Uterus (tissue), 4 donors: ENCODE data around the gene DPP8. TPM values are rescaled to one million over a fixed set of nuclear protein-coding genes. Genes with fewer than 3 reads are reported as not detected.
A peak's percentile ranks its signal among the peaks of the same experiment; 100 is the strongest.
"Not testable (repeated sequence)": the region's sequence is repeated elsewhere in the genome, so short reads cannot be mapped to it uniquely, and the experiment has no call there.

Experiments used
- DNase-seq, 2 donors: peaks; one replicate each; pipeline ENCODE4 v3.0.0-alpha.2; 2019 to 2020
- H3K27ac ChIP-seq, 2 donors: fragments of 200-600 bp; sonication (generic); 1 replicate in 1 of 2; 2 replicates in 1 of 2; pipeline ENCODE4 v1.5.1; 2016 to 2018
- H3K27me3 ChIP-seq, 2 donors: fragments of 200-600 bp; sonication (generic); one replicate each; pipeline ENCODE4 v1.5.1; 2018 to 2019; ENCODE audit warnings: control low read depth in 1 of 2
- H3K36me3 ChIP-seq, 2 donors: fragments of 200-600 bp; sonication (generic); one replicate each; pipeline ENCODE4 v1.5.1; 2019; ENCODE audit warnings: control low read depth in 1 of 2
- H3K4me1 ChIP-seq, 2 donors: fragments of 200-600 bp; sonication (generic); one replicate each; pipeline ENCODE4 v1.5.1; 2018 to 2019; ENCODE audit warnings: control low read depth in 1 of 2
- H3K4me3 ChIP-seq, 2 donors: fragments of 200-600 bp; sonication (generic); 1 replicate in 1 of 2; 2 replicates in 1 of 2; pipeline ENCODE4 v1.5.1; 2018 to 2019; ENCODE audit warnings: mild to moderate bottlenecking in 1 of 2
- H3K9me3 ChIP-seq, 2 donors: fragments of 200-600 bp; sonication (generic); one replicate each; pipeline ENCODE4 v1.5.1; 2019; ENCODE audit warnings: control low read depth in 1 of 2
- CTCF ChIP-seq, 4 experiments: fragments of 200-600 bp in 2 of 4; fragments of 450-650 bp in 2 of 4; sonication (generic) in 2 of 4; IDR thresholded peaks; one replicate each; pipeline ENCODE4 v1.5.1; 2016 to 2019; ENCODE audit warnings: antibody characterized with exemption in 4 of 4, mild to moderate bottlenecking in 2 of 4, moderate library complexity in 1 of 4
- POLR2A ChIP-seq, 2 donors: fragments of 450-650 bp; IDR thresholded peaks; one replicate each; pipeline ENCODE4 v1.6.1; 2016; ENCODE audit warnings: antibody characterized with exemption in 2 of 2, mild to moderate bottlenecking in 1 of 2, moderate library complexity in 1 of 2
- intact Hi-C: fragments of 100-400 bp; cut with DNase I; formaldehyde crosslinking; loops from one replicate; pipeline ENCODE4 v1.15.1; 2023; ENCODE audit warnings: low total_unique reads
- total RNA-seq, 4 donors: library from RNA; depleted of rRNA in 3 of 4; stranded (reverse); fragments of >200 nt in 3 of 4; gene quantifications; one replicate each; pipeline versions ENCODE4 v1.1.0 to v1.2.4, GENCODE V29; 2014 to 2023
- donor health status: DM: yes; HTN: yes; CAD: no.

Gene DPP8
- total RNA-seq, 4 donors from 2014 or later = 19.4 to 76.1 (median 36.8) TPM

- intact Hi-C loops = no loop called here
- TF ChIP-seq POLR2A (IDR thresholded peaks at IDR 0.05) (no peak), CTCF (IDR thresholded peaks at IDR 0.05) (peak; percentile 39 to 62 (median 54))
- H3K4me1 ChIP-seq = peaks cover 0 to 4% of the 10 kb centered on the region in 2 donors
- H3K27ac ChIP-seq = no peak overlapping the region
- no peak overlapping the region for H3K4me3 ChIP-seq
- no peaks in the 10 kb centered on the region for H3K36me3 ChIP-seq
- no peaks in the 10 kb centered on the region for H3K27me3 ChIP-seq
- no peaks in the 10 kb centered on the region for H3K9me3 ChIP-seq
- peak; percentile 43 to 59 for DNase-seq
These were observed 116.5 kb downstream of the DPP8 start for GRCh38 chr15:65400760-65401610.

DNA sequence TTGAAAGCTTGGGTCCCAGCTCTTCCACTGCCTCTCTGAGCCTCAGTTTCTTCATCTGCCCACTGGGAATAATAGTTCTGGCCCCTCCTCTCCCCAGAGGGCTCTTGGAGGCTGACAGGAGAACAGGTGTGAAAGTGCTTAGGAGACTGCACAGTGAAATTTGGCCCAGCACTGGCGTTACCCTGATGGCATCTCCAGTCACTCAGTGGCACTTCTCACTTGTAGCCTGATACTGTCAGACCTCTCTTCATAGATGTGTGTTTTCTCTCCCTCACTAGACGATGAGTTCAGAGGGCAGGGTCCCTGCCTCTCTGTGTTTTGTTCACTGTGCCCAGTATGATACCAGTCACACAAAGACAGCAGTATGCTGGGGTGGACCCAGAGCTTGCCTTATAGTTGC is 117.5 kb downstream of the DPP8 start:
- no peak for DNase-seq
- no peaks in the 10 kb centered on the region for H3K9me3 ChIP-seq
- no peaks in the 10 kb centered on the region for H3K36me3 ChIP-seq
- no peak for TF ChIP-seq POLR2A (IDR thresholded peaks at IDR 0.05)
- H3K4me3 ChIP-seq = no peak overlapping the region
- H3K27ac ChIP-seq = no peak overlapping the region
- H3K4me1 ChIP-seq = peaks cover 0 to 4% of the 10 kb centered on the region in 2 donors
- intact Hi-C loops = no loop called here
- no peaks in the 10 kb centered on the region for H3K27me3 ChIP-seq

- intact Hi-C loops = no loop called here
- no peak overlapping the region for H3K4me3 ChIP-seq
- H3K9me3 ChIP-seq = no peaks in the 10 kb centered on the region
- no peak for DNase-seq
- no peaks in the 10 kb centered on the region for H3K36me3 ChIP-seq
- peaks cover 0 to 4% of the 10 kb centered on the region in 2 donors for H3K4me1 ChIP-seq
- TF ChIP-seq POLR2A (IDR thresholded peaks at IDR 0.05) (no peak), CTCF (IDR thresholded peaks at IDR 0.05) (no peak)
- H3K27ac ChIP-seq = no peak overlapping the region
- no peaks in the 10 kb centered on the region for H3K27me3 ChIP-seq
These were observed 118.3 kb downstream of the DPP8 start for GRCh38 chr15:65399001-65399706.

GRCh38 chr15:65398486-65398885 is 119.0 kb downstream of the DPP8 start:
- H3K9me3 ChIP-seq, H3K36me3 ChIP-seq, intact Hi-C loops, H3K27ac ChIP-seq, DNase-seq, H3K4me3 ChIP-seq, H3K4me1 ChIP-seq, H3K27me3 ChIP-seq: not testable (repeated sequence)

DNA sequence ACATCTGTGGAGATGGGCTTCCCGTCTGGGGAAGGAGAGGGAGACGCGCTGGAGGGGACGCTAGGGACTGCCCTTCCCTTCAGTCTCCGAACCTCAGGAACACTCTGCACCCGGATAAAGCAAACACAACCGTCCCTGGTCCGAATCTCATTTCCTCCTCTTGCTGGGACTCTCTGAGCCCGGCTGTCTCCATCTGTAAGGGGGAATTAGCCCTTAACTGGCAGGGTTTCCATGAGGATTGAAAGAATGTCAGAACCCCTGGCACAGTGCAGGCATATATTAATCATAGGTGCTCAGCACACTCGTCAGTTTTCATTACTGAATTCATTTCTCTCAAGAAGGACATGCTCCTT is 120.5 kb downstream of the DPP8 start:
- peaks cover 0 to 4% of the 10 kb centered on the region in 2 donors for H3K4me1 ChIP-seq
- H3K27me3 ChIP-seq = no peaks in the 10 kb centered on the region
- H3K9me3 ChIP-seq = no peaks in the 10 kb centered on the region
- no peak overlapping the region for H3K4me3 ChIP-seq
- TF ChIP-seq CTCF (IDR thresholded peaks at IDR 0.05) (no peak), POLR2A (IDR thresholded peaks at IDR 0.05) (no peak)
- H3K27ac ChIP-seq = no peak overlapping the region
- intact Hi-C loops = no loop called here
- DNase-seq = no peak
- H3K36me3 ChIP-seq = no peaks in the 10 kb centered on the region

DNA sequence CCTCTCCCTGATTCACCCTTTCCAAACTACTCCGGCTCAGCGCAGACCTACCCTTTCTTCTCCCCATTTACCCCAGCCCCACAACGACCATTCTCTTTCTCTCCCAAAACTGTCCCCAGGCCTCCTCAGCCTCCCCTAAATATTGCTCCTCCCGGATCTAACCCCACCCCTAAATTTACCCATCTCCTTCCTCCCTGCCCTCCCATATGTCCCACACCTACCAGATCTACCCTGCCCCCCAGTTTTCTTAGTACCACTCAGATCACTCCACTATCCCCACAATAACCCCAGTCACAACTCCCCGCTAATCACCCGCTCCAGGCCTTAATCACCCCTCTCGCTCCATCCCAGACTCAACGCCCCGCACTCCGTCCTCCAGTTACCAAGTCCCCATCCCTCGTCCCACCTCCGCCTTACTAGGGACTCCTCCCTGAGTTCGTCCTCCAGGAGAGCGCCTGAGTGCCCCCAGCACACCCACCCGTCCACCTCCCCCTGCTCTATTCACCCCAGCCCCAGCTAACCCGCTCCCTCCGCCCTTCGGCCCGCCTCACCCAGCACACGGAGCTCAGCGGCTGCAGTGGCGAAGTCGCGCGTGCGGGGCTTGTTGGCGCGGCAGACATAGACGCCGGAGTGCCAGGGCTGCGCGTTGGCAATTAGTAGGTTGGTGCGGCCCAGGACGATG is 121.1 kb downstream of the DPP8 start:
- no peak overlapping the region for H3K27ac ChIP-seq
- no peak for DNase-seq
- intact Hi-C loops = no loop called here
- no peaks in the 10 kb centered on the region for H3K27me3 ChIP-seq
- no peak for TF ChIP-seq POLR2A (IDR thresholded peaks at IDR 0.05)
- no peak for TF ChIP-seq CTCF (IDR thresholded peaks at IDR 0.05)
- peaks cover 0 to 4% of the 10 kb centered on the region in 2 donors for H3K4me1 ChIP-seq
- no peaks in the 10 kb centered on the region for H3K36me3 ChIP-seq
- no peak overlapping the region for H3K4me3 ChIP-seq
- H3K9me3 ChIP-seq = no peaks in the 10 kb centered on the region
